Measurements from ENCODE around the gene CREB5.

GRCh38 chr7:28732071-28732869, 320.0 kb downstream of the CREB5 start:
- TF ChIP-seq, protein P1, sequence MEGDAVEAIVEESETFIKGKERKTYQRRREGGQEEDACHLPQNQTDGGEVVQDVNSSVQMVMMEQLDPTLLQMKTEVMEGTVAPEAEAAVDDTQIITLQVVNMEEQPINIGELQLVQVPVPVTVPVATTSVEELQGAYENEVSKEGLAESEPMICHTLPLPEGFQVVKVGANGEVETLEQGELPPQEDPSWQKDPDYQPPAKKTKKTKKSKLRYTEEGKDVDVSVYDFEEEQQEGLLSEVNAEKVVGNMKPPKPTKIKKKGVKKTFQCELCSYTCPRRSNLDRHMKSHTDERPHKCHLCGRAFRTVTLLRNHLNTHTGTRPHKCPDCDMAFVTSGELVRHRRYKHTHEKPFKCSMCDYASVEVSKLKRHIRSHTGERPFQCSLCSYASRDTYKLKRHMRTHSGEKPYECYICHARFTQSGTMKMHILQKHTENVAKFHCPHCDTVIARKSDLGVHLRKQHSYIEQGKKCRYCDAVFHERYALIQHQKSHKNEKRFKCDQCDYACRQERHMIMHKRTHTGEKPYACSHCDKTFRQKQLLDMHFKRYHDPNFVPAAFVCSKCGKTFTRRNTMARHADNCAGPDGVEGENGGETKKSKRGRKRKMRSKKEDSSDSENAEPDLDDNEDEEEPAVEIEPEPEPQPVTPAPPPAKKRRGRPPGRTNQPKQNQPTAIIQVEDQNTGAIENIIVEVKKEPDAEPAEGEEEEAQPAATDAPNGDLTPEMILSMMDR (conservative IDR thresholded peaks at IDR 0.05; ENCODE audit: low read depth in 2 of 2): no peak
- TF ChIP-seq ZNF331 (CRISPR knock-in tag; IDR thresholded peaks at IDR 0.05; ENCODE audit: low read depth) (no peak), POLR2AphosphoS5 (IDR thresholded peaks at IDR 0.05; ENCODE audit: low read depth) (no peak)
- TF ChIP-seq, protein P2, sequence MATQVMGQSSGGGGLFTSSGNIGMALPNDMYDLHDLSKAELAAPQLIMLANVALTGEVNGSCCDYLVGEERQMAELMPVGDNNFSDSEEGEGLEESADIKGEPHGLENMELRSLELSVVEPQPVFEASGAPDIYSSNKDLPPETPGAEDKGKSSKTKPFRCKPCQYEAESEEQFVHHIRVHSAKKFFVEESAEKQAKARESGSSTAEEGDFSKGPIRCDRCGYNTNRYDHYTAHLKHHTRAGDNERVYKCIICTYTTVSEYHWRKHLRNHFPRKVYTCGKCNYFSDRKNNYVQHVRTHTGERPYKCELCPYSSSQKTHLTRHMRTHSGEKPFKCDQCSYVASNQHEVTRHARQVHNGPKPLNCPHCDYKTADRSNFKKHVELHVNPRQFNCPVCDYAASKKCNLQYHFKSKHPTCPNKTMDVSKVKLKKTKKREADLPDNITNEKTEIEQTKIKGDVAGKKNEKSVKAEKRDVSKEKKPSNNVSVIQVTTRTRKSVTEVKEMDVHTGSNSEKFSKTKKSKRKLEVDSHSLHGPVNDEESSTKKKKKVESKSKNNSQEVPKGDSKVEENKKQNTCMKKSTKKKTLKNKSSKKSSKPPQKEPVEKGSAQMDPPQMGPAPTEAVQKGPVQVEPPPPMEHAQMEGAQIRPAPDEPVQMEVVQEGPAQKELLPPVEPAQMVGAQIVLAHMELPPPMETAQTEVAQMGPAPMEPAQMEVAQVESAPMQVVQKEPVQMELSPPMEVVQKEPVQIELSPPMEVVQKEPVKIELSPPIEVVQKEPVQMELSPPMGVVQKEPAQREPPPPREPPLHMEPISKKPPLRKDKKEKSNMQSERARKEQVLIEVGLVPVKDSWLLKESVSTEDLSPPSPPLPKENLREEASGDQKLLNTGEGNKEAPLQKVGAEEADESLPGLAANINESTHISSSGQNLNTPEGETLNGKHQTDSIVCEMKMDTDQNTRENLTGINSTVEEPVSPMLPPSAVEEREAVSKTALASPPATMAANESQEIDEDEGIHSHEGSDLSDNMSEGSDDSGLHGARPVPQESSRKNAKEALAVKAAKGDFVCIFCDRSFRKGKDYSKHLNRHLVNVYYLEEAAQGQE (IDR thresholded peaks at IDR 0.05; ENCODE audit: unreplicated experiment): no peak
